GM21381 (cell line): ENCODE results near the gene SUCO.
"Not testable (repeated sequence)": the region's sequence is repeated elsewhere in the genome, so short reads cannot be mapped to it uniquely, and the experiment has no call there.

Experiments used
- ATAC-seq: cut with Tn5 transposase; IDR thresholded peaks from one replicate; pipeline ENCODE4 v1.9.1; 2021; ENCODE audit warnings: mild to moderate bottlenecking, moderate library complexity; ENCODE audit not compliant: unreplicated experiment

The SUCO gene

DNA sequence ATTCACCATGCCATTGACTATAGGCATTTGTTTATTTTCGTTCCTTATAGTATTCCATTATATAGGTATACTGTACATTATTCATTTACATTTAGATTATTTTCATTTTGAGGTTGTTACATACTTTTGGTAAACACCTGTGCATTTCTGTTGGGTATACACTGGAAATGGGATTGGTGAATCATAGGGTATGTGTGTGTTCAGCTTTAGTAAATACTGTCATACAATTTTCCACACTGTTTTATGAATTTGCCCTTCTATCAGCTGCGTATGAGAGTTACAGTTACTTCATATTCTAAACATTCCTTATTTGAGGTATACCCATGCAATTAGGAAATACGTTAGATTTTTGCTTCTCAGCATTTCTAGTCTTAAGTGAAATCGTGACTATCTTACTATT is 70.9 kb downstream of the SUCO start:
- ATAC-seq: no peak

DNA sequence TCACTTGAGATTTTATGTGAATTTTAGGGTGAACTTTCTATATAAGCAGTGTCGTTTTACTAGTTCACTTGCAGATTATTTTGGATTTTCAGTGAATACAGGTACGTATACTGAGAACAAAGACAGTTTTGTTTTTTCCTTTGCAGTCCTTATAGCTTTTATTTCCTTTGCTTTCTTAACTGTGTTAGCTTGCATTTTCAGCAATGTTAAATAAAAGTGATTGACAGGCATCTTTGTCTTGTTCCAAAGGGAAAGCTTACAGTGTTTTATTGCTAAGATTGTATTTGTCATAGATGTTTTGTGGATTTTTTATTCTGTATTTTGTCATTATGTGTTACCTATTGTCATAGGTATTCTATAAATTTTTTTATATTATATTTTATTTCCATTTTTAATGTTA is 72.7 kb downstream of the SUCO start:
- no peak for ATAC-seq

DNA sequence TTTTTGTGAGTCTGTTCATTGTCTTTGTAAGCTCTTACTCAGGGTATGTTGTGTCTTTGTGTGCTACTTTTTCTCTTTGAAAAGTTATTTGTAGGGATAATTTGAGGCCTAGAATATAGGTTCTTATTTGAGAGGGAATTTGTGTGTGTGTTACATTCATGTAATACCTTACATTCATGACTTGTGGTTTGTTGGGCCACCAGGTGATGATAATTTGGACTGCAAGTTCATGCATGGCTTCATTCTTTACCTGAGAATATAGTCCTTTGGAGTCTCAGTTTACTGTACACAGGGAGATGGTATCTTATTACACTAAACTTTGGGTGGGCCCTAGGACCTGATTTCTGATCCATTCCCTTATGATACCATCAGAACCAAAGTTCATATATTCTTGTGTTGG is 74.2 kb downstream of the SUCO start:
- ATAC-seq: no peak

DNA sequence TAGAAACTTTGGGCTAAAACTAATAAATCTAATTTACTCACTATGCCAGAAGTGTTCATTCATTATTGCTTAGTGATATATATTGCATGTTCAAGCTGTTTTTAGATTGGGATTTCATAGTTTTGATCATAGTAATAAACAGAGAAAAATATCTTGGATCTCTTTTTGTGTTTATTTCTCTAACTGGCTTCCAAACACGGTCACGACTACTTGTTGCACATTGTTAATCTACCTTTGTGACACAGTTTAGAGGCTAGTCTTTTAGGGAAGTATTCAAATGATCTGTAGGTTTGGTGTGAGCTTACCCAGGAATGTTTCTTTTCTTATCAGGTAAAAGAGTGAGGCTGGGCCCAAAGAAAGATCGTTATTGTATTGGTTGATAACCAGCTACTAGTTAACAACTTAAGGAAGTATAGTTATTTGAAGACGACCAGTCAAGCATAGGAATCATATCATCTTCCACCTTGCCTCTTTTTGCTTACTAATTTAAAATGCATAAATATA is 75.2 kb downstream of the SUCO start:
- ATAC-seq: no peak

DNA sequence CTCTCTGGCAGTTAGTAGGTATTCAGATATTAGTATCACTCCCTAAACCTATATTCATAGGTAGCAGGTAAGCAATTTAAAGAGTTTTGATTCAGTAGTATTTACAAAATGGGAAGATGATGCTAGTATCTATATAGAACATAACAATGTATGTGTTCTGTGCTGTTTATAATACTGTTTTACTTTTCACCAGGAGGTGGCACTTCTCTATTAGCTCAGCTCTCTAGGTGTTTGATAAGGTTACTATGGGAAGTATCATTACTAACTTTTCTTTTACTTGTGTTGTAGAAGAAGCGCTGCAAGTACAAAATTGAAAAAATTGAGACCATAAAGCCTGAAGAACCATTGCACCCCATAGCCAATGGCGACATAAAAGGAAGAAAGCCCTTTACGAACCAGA is 76.6 kb downstream of the SUCO start:
- no peak for ATAC-seq

DNA sequence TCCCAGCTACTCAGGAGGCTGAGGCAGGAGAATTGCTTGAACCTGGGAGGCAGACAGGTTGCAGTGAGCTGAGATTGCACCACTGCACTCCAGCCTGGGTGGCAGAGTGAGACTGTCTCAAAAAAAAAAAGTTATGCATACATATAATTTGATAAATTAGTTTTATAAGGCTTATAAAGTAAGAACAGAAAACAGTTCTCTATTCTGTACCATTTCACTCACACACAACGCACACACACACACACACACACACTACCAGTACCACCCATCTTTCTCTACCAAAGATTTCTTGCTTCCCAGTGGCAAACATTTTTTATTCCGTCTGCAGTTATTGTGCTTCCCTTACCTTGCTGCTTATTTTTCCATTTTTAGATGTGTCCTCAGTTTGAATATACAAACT is 79.5 kb downstream of the SUCO start:
- no peak for ATAC-seq

DNA sequence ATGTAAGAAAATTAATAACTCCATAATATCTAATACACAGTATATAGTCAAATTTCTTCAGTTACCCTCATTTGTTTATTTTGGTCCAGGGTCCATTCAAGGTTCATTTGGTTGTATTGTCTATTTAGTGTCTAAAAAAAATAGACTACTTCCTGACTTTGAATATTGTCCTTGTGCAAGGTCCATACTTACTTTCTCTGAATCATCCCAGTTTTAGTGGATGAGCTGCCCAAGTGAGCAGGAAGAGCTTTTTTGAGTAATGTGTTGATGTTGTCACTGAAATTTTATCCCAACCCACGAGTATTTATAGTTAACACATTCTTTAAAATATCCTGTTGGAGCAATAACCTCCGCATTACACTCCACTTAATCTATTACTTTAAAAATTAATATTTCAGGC is 80.3 kb downstream of the SUCO start:
- no peak for ATAC-seq

DNA sequence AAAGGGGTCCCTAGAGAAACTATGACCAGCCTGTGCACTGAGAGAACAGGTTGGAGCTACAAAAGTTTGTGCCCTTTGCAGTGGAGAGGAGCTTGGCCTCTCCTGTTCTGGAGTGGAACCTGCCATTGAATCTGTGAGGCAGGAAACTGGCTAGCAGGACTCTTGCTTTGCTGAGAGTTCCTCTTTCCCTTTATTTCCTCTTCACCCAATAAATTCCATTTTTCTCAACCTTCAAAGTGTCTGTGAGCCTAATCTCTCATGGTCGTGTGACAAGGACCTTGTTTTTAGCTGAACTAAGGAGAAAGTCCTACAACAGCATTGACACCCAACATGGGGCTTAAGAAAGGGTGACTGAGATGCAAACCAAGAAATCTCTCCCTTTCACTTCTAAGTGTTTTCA is 83.2 kb downstream of the SUCO start:
- ATAC-seq: no peak

DNA sequence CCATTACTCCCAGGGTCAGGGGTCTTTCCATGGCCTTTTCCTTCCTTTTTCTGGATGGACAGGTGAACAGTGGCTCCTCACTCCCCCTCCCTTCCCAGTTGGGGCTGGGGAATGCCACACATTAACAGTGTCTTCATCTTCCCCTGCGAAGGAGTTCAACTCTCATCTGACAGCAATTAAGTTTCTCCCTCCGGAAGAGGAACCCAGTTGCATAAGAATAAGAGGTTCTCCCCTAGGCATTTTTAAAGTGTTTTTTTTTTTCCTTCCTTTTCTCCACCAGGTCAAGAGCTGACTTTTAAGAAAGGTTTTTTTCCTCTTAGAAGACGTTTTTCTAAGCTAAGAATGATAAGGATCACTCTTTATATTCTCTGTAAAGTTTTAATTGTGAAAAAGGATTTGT is 83.7 kb downstream of the SUCO start:
- no peak for ATAC-seq

DNA sequence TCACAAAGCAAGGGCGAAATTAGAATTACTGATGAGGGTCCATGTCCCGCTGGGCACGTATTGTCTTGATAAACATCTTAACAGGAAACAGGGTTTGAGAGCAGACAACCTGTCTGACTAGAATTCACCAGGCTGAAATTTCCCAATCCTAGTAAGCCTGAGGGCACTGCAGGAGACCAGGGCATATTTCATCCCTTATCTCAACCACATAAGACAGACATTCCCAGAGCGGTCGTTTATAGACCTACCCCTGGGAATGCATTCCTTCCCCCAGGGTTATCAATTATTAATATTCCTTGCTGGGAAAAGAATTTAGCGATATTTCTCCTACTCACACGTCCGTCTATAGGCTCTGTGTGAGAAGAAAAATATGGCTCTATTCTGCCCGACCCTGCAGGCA is 87.7 kb downstream of the SUCO start:
- ATAC-seq: not testable (repeated sequence)

DNA sequence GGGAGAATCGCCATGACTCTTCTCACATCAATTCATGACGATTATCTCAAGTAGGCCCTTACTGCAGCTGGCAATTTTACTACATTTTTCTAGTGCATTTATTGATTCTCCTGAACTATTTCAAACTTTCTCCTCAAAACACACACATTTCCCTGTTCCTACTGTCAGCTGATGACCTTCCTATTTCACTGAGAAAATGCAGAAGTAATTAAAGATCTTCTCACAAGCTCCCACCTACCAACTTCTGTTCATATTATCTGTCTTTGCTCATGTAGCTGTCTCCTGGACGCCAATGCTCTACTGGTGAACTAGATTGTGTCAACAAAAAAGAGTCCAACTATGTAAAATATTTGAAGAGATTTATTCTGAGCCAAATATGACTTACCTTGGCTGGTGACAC is 89.6 kb downstream of the SUCO start:
- no peak for ATAC-seq

DNA sequence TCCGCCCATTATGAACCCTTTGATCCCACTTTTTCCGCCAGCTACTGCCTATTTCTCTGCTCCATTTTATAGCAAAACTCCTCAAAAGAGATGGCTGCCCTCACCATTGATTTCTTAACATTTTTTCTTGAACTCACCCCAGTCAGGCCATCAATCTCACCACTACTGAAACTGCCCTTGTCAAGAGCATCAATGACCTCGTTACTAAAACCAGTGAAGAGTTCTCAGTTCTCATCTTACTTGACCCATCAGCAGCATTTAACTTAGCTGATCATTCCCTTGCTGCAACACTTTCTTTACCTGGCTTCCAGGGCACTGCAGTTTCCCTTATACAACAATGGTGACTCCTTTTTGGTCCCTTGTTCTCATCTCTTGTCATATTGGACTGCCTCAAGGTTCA is 90.8 kb downstream of the SUCO start:
- no peak for ATAC-seq

DNA sequence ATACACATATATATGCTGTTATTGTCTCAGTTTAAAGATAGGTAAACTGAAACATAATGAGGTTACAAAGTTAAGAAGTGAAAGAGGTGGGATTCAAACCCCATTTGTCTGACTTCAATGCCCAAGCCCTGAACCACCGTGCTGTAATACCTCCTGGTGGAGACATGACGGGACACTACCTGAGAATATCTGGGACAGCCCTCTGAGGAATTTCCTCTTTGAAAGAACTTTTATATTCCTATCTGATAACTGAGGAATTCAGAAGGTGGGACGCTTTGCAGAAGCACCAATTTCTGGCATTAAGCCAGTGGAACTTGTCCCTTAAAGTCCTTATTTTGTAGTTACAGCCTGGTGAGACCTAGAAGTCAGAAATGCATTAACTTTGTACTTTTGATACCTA is 93.9 kb downstream of the SUCO start:
- ATAC-seq: no peak

DNA sequence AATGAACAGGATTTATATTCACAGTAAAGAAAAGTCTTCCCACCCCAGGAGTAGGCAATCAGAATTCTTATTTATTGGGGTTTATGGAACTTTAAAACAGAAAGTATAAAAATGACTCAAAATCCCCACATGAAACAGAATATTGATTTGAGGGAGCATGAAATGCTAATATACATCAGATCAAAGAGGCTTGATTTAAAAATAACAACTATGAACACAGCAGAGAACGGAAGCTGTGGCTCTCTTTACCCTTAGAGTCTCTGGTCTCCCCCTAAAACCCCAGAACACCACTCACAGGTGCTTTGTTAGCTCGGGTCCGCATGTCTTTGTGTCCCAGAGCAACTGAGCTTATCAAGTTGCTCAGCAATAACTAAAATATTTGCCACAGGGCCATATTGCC is 94.8 kb downstream of the SUCO start:
- no peak for ATAC-seq

DNA sequence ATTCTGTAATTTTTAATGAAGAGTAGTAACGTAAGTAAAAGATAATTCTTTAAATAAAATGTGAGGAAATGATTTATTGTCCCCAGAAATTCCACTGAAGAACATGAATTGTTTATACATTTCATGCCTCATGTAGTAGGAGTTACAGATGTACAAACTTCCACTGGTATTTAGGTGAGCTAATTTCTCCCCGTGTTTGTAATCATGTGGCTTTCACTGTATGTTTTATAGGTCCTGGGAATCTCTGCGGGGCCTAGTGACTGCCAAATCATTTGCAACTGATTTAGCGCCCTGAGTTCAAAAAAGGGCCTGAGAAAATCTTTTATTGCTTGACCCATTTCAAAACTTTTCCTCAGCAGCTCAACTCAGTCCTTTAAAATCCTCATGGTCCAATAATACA is 95.5 kb downstream of the SUCO start:
- no peak for ATAC-seq

DNA sequence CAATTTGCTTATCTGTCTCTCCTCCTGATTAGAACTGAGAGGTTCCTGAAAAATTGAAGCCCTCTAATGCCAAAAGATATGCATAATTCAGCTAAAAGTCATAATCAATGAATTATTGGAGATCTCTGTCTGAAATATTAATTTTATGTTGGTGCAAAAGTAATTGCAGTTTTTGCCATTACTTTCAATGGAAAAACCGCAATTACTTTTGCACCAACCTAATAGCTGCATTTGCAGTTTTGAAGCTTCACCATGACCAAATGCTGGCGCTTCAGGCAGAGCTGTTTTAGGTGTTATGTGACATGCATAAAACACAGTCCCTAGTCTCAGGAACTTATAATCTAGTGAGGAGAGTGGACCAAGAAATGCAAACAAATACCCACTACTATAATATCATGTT is 96.2 kb downstream of the SUCO start:
- no peak for ATAC-seq

DNA sequence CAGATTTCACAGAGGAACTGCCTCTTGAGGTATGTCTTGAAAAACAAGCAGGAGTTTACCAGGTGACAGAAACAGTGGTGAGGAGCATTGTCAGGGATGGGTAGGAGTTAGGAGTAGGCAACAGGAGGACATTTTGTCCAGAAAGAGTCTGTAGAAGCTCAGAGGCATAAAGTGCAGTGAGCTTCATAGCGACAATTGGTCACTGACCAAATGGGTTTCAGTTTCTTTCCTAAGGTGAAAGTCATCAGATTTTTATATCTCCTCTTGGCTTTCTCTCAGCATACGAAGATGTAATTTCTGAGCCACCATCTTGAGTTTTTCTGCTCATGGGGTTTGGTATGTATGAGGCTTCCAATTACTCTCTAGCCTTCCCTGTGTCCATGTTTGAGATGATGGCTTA is 96.7 kb downstream of the SUCO start:
- no peak for ATAC-seq

DNA sequence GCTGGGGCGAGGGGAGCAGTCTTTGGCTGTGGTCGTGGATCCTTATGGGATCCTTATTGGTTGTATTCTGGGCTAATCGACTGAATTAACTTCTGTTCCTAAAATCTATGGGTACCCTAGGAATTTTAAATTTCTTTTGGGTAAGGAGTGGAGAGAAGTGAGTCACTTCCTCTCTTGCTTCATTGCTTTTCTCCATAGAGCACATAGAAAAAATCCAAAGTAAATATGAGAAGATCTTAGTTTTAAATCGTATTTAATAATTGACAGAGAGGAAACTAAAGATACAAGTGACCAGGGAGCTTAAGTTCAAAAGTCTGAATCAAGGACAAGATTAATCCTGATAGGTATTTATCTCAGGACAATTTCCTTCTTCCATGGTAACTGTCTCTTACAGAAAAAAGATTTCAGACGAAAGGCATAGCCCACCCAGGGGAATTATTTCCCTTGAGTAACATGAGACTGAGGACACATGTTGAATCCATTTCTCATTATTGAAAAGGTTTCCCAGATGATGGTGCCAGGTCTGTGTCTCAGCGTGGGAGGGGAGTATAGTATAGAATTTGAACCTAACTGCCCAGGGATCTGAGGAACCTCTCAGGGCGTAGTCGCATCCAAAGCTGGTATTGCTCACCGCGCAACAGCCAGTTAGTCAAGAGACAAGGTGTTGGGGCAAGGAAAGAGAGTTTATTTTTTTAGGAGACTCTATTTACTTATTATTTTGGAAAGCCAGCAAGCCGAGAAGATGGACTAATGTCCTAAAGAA is 97.3 kb downstream of the SUCO start:
- ATAC-seq: no peak

DNA sequence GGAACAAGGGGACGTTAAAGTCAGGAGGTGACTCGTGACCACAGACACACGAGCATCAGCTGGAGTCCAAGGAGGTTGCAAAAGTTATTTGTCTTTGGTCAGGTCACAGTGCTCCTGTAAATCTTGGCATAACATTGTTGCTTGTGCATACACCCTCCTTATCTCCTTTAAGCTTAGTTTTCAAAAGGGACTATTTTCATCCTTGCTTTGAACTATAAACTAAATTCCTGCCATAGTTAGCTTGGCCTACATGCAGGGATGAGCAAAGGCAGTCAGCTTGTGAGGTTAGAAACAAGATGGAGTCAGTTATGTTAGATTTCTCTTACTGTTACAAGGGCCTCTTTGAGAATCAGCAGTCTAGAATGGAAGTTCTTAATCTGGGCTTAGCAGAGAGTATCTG is 97.9 kb downstream of the SUCO start:
- ATAC-seq: no peak

DNA sequence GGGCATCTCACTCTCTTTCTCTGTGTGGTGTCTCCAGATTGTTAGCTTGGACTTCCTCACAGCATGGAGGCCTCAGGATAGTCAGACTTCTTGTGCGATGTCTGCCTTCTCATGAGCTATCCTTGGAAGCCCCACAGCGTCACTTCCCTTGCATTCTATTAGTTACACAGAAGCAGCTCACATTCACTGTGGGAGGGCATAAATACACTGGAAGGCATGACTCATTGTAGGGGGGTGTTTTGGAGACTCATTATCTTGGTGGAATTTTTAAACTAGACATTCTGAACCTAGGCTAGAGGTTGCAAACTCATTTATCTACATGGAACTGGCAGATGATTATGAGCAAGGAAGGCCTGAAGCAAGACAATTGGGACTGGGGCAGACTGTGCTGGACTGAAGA is 104.6 kb downstream of the SUCO start:
- no peak for ATAC-seq

DNA sequence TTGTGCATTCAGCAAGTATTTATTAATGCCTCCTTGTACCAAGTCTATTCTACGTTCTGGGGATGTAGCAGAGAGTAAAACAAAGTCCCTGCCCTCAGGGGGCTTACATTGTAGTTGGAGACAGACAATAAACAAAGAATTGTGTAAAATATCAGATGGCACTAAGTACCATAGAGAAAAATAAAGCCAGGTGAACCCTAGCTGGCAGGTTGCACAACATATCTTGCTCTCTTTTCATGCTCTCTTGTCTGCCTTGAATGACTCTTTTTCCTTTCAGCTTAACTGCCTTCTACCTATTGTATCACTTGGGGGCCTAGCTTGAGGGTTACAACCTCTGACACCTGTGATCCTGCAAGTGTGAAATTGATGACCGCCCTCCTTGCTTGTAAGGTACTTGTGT is 105.3 kb downstream of the SUCO start:
- ATAC-seq: no peak

DNA sequence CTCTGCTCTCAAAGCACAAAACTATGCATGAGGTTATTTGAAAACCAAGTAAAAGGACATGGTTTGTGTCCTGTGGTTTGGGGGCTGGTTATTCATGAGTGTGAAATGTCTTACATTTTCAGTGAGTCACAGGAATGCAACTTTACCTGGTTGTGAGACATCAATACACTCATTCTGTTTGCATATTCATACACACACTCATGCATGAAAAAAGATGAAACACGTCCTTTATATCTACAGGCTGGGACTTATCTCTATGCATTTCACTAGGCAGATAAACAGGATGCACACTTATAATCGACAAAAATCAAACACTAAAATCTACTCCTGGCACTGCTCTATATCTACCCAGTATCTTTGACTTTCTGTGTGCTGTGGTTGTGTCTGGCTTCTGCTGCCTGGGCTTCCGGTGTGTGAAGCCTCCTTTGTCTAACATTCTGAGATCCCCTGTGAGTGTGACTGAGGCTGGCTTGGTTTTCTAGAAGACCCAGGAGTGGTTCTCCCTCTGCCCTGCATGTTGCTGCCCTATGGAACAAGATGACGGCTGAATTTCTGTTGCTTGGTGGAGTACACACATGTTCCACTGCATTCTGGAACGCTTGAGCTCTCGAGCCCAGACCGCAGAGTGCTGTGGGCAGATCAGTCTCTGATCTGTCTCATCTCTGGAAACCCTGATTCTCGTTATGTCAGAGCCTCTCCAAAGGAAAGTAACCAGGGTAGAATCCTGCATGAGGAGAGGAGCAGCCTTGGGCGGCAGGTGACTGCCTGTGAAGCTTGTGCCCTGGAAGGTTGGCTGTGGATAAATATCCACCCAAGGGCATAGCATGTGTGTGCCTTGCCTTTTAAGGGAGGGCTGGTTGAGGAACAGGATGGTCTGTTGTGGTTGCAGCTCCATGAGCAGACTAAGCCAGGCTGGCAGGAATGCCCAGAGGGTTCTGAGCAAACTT is 106.2 kb downstream of the SUCO start:
- ATAC-seq: peak; percentile 60
